DOHH2 (cell line): ENCODE results near the gene ATP4A.

Experiments used
- H3F3A ChIP-seq: fragments of 200-600 bp; sonication (generic), shearing (Covaris generic); 2 replicates; pipeline ENCODE4 v1.6.0; 2016; ENCODE audit warnings: antibody characterized with exemption, mild to moderate bottlenecking; ENCODE audit not compliant: control insufficient read depth, insufficient read depth
- H3K27ac ChIP-seq: fragments of 200-600 bp; sonication (generic); 2 replicates; pipeline ENCODE4 v1.5.1; 2014; ENCODE audit warnings: low read depth, mild to moderate bottlenecking, low read length, moderate library complexity
- H3K27me3 ChIP-seq: fragments of 200-600 bp; sonication (generic); 2 replicates; pipeline ENCODE4 v1.6.1; 2014; ENCODE audit warnings: mild to moderate bottlenecking, low read length, mixed read lengths; ENCODE audit not compliant: control insufficient read depth
- H3K36me3 ChIP-seq: fragments of 200-600 bp; sonication (generic); 2 replicates; pipeline ENCODE4 v1.6.1; 2014; ENCODE audit warnings: mild to moderate bottlenecking, low read length, moderate library complexity, mixed read lengths; ENCODE audit not compliant: control insufficient read depth
- H3K4me1 ChIP-seq: fragments of 200-600 bp; sonication (generic); 2 replicates; pipeline ENCODE4 v1.6.1; 2014; ENCODE audit warnings: mild to moderate bottlenecking, low read length, mixed read lengths; ENCODE audit not compliant: control insufficient read depth
- H3K4me2 ChIP-seq: fragments of 200-600 bp; sonication (generic); 2 replicates; pipeline ENCODE4 v1.6.0; 2014; ENCODE audit warnings: mild to moderate bottlenecking, low read length, moderate library complexity
- H3K4me3 ChIP-seq: fragments of 200-600 bp; sonication (generic); 2 replicates; pipeline ENCODE4 v1.5.1; 2014; ENCODE audit warnings: mild to moderate bottlenecking, low read length, mixed read lengths
- H3K79me2 ChIP-seq: fragments of 200-600 bp; sonication (generic); 2 replicates; pipeline ENCODE4 v1.6.1; 2014; ENCODE audit warnings: mild to moderate bottlenecking, low read length, mixed read lengths; ENCODE audit not compliant: control insufficient read depth
- H3K9me2 ChIP-seq: fragments of 200-600 bp; sonication (generic); replicated peaks from 2 replicates; pipeline ENCODE4 v1.6.1; 2014; ENCODE audit warnings: mild to moderate bottlenecking, low read length, mixed read lengths; ENCODE audit not compliant: control insufficient read depth
- H3K9me3 ChIP-seq: fragments of 200-600 bp; sonication (generic); 2 replicates; pipeline ENCODE4 v1.6.1; 2014; ENCODE audit warnings: antibody characterized with exemption, low read length, mixed read lengths; ENCODE audit not compliant: control insufficient read depth, insufficient read depth
- H4K20me1 ChIP-seq: fragments of 200-600 bp; sonication (generic); 2 replicates; pipeline ENCODE4 v1.6.0; 2014; ENCODE audit warnings: low read depth, mild to moderate bottlenecking, antibody characterized with exemption, low read length, moderate library complexity; ENCODE audit not compliant: control insufficient read depth, insufficient read depth
- EZH2phosphoT487 ChIP-seq: fragments of 200-600 bp; sonication (generic); IDR thresholded peaks from 2 replicates; pipeline ENCODE4 v1.6.1; 2017; ENCODE audit warnings: borderline replicate concordance, mild to moderate bottlenecking, antibody characterized with exemption, low read length, moderate library complexity, mixed read lengths
- TF ChIP-seq, protein P1 (sequence below): fragments of 200-600 bp; sonication (generic); IDR thresholded peaks from one replicate; pipeline ENCODE4 v1.5.1; 2014; ENCODE audit warnings: antibody characterized with exemption, mild to moderate bottlenecking, low read depth, low read length; ENCODE audit not compliant: poor library complexity, severe bottlenecking

The ATP4A gene

DNA sequence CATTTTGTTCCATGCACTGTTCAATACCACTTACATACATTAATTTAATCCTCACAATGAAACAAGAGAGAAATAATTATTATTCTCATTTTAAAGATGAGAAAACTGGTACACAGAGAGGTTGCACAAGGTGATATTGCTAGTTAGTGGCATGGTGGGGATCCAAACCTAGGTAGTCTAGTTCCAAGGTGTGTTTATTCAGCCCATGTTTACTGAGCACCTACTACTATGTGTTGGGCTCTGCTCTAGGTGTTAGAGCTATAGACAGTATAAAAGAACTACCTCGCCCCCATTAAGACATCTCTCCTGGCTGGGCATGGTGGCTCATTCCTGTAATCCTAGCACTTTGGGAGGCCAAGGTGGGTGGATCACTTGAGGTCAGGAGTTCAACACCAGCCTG, 19.3 kb upstream of the ATP4A start:
- Histone ChIP-seq H3K79me2 (no peaks in the 10 kb centered on the region), H3K4me1 (no peaks in the 10 kb centered on the region), H3F3A (no peaks in the 10 kb centered on the region), H3K4me3 (no peak overlapping the region), H3K36me3 (no peaks in the 10 kb centered on the region), H3K4me2 (no peak overlapping the region), H3K9me2 (no peaks in the 10 kb centered on the region), H3K27ac (no peak overlapping the region), H4K20me1 (no peaks in the 10 kb centered on the region), H3K27me3 (no peaks in the 10 kb centered on the region), H3K9me3 (no peaks in the 10 kb centered on the region)
- TF ChIP-seq, protein P1, sequence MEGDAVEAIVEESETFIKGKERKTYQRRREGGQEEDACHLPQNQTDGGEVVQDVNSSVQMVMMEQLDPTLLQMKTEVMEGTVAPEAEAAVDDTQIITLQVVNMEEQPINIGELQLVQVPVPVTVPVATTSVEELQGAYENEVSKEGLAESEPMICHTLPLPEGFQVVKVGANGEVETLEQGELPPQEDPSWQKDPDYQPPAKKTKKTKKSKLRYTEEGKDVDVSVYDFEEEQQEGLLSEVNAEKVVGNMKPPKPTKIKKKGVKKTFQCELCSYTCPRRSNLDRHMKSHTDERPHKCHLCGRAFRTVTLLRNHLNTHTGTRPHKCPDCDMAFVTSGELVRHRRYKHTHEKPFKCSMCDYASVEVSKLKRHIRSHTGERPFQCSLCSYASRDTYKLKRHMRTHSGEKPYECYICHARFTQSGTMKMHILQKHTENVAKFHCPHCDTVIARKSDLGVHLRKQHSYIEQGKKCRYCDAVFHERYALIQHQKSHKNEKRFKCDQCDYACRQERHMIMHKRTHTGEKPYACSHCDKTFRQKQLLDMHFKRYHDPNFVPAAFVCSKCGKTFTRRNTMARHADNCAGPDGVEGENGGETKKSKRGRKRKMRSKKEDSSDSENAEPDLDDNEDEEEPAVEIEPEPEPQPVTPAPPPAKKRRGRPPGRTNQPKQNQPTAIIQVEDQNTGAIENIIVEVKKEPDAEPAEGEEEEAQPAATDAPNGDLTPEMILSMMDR: no peak
- TF ChIP-seq EZH2phosphoT487: no peak

DNA sequence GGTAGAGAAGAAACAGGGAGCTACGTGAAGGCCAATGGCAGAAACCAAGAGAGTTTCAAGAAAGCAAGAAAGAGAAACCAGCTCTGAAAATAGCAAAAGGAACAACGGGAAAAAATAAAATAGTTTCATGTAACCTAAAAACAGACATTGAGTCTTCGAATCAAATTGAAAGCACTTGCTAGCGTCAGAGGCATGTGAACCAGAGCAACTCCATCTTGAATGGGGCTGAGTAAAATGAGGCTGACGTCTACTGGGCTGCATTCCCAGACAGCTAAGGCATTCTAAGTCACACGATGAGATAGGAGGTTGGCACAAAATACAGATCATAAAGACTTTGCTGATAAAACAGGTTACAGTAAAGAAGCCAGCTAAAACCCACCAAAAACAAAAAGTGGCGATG, 15.2 kb upstream of the ATP4A start:
- TF ChIP-seq, protein P1: no peak
- TF ChIP-seq EZH2phosphoT487: no peak
- H3K4me1 ChIP-seq: no peaks in the 10 kb centered on the region

DNA sequence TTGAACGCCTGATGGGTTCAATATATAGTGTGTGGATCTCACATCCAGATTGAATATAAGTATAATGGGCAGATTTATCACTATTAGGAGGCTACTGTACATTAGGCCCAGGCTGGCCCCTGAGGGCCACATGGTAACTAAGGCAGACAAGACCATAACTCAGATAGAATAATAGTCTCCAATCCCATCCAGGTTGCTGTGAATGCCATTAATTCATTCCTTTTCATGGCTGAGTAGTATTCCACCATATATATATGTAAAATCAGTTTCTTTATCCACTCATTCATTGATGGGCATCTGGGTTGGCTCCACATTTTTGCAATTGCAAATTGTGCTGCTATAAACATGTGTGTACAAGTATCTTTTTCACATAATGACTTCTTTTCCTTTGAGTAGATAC, 14.5 kb upstream of the ATP4A start:
- TF ChIP-seq, protein P1: no peak
- TF ChIP-seq EZH2phosphoT487: no peak
- Histone ChIP-seq H3K27me3 (no peaks in the 10 kb centered on the region), H3K79me2 (no peaks in the 10 kb centered on the region), H3K4me2 (no peak overlapping the region), H3K36me3 (no peaks in the 10 kb centered on the region), H4K20me1 (no peaks in the 10 kb centered on the region), H3K9me3 (peaks cover 14% of the 10 kb centered on the region), H3K4me3 (no peak overlapping the region), H3F3A (no peaks in the 10 kb centered on the region), H3K9me2 (no peaks in the 10 kb centered on the region), H3K4me1 (no peaks in the 10 kb centered on the region), H3K27ac (no peak overlapping the region)

More for the DNA sequence above, 15.2 kb upstream of the ATP4A start:
- Histone ChIP-seq H3K4me2 (no peak overlapping the region), H3F3A (no peaks in the 10 kb centered on the region), H3K27me3 (no peaks in the 10 kb centered on the region), H3K79me2 (no peaks in the 10 kb centered on the region), H3K9me2 (no peaks in the 10 kb centered on the region), H3K27ac (no peak overlapping the region), H3K4me3 (no peak overlapping the region), H3K36me3 (no peaks in the 10 kb centered on the region), H3K9me3 (peaks cover 14% of the 10 kb centered on the region), H4K20me1 (no peaks in the 10 kb centered on the region)

DNA sequence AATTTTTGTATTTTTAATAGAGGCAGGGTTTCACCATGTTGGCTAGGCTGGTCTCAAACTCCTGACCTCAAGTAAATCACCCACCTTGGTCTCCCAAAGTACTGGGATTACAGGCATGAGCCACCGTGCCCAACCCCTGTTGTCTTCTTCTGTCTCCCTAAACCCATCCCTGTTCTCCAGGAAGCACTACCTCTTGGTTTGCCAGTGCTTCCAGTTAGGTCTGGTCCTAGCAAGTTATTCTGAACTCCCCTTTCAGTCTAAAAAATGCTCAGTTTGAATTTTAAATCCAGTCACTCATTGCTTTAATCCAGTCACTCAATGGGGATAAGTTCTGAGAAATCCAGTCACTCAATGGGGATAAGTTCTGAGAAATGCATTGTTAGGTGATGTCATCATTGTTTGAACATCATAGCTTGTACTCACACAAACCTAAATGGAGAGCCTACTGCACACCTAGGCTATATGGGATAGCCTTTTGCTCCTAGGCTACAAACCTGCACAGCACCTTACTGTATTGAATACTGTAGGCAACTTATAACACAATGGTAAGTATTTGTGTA, 8.0 kb upstream of the ATP4A start:
- Histone ChIP-seq H3K9me2 (no peaks in the 10 kb centered on the region), H3K4me2 (no peak overlapping the region), H3K4me1 (no peaks in the 10 kb centered on the region), H3K36me3 (no peaks in the 10 kb centered on the region), H3K27ac (no peak overlapping the region), H3K79me2 (no peaks in the 10 kb centered on the region), H3K9me3 (peaks cover 10% of the 10 kb centered on the region), H3F3A (no peaks in the 10 kb centered on the region), H3K4me3 (no peak overlapping the region), H4K20me1 (no peaks in the 10 kb centered on the region), H3K27me3 (peaks cover 21% of the 10 kb centered on the region)
- TF ChIP-seq, protein P1: no peak
- TF ChIP-seq EZH2phosphoT487: no peak
